Heart right ventricle (tissue), 16 donors: ENCODE measurements around the gene PCDH15. TPM values are rescaled to one million over a fixed set of nuclear protein-coding genes. Genes with fewer than 3 reads are reported as not detected.

Source experiments
- ATAC-seq, 8 donors: fragments of 200-7000 bp; cut with Tn5 transposase; one replicate each; pipeline ENCODE4 v1.9.1; 2020; ENCODE audit warnings: mild to moderate bottlenecking in 8 of 8, moderate library complexity in 8 of 8, moderate number of reproducible peaks in 1 of 8
- DNase-seq, 2 donors: peaks; one replicate each; pipeline ENCODE4 v3.0.0-alpha.2; 2020
- H3K27ac ChIP-seq, 10 donors: fragments of 200-600 bp; sonication (generic) in 2 of 10; one replicate each; pipeline versions ENCODE4 v1.5.0 to v1.8.0; 2020 to 2022; ENCODE audit warnings: mild to moderate bottlenecking in 3 of 10
- H3K27me3 ChIP-seq, 7 donors: fragments of 200-600 bp; one replicate each; pipeline ENCODE4 v1.8.0; 2021 to 2022; ENCODE audit warnings: mild to moderate bottlenecking in 2 of 7
- H3K36me3 ChIP-seq, 9 donors: fragments of 200-600 bp; sonication (generic) in 1 of 9; one replicate each; pipeline versions ENCODE4 v1.5.0 to v1.8.0; 2020 to 2022; ENCODE audit warnings: mild to moderate bottlenecking in 2 of 9
- H3K4me1 ChIP-seq, 9 donors: fragments of 200-600 bp; sonication (generic) in 1 of 9; one replicate each; pipeline versions ENCODE4 v1.5.0 to v1.8.0; 2020 to 2022; ENCODE audit warnings: mild to moderate bottlenecking in 4 of 9
- H3K4me3 ChIP-seq, 10 donors: fragments of 200-600 bp; sonication (generic) in 2 of 10; one replicate each; pipeline versions ENCODE4 v1.5.0 to v1.8.0; 2020 to 2022; ENCODE audit warnings: mild to moderate bottlenecking in 7 of 10, moderate library complexity in 2 of 10
- H3K9me3 ChIP-seq, 11 donors: fragments of 200-600 bp in 10 of 11; sonication (generic) in 2 of 11; one replicate each; pipeline versions ENCODE4 v1.5.0 to v1.8.0; 2013 to 2022; ENCODE audit warnings: mild to moderate bottlenecking in 2 of 11, control low read depth in 1 of 11, moderate library complexity in 1 of 11
- CTCF ChIP-seq, 9 donors: fragments of 200-600 bp; sonication (generic) in 2 of 9; IDR thresholded peaks; one replicate each; pipeline versions ENCODE4 v1.5.0 to v1.8.0; 2021 to 2022; ENCODE audit warnings: antibody characterized with exemption in 9 of 9, mild to moderate bottlenecking in 5 of 9, moderate library complexity in 1 of 9
- WGBS, 2 donors: extraction: QIAGEN DNeasy Blood & Tissue Kit; methylation state at CpG; one replicate each; pipeline ENCODE4 v1.1.7; 2013; ENCODE audit warnings: inconsistent platforms in 1 of 2; 5-methylcytosine and 5-hydroxymethylcytosine counted together
- intact Hi-C, 10 donors: fragments of 100-400 bp; cut with DNase I; formaldehyde crosslinking; loops; one replicate each; pipeline versions ENCODE4 v1.11.1 to v1.14.2; 2022
- polyA plus RNA-seq, 2 donors: library from polyadenylated mRNA; stranded (reverse); fragments of 200-250 nt; gene quantifications; one replicate each; pipeline ENCODE4 v1.2.3, GENCODE V29; 2013
- total RNA-seq, 10 donors: library from RNA; stranded (reverse); fragmentation: NEBNext Ultra II Directional in 3 of 10; extraction: Animal tissue kit (Norgen Biotek cat#: 25700) in 3 of 10; gene quantifications; one replicate each; pipeline versions ENCODE4 v1.2.1 to v1.2.4, GENCODE V29; 2021 to 2023
- donor health status: Arrhythmogenic right ventricular cardiomyopathy.
- donor health status: ischemic (EF 13 %, LVEDD 7.1; RV severe dilation, severe dysfunction).
- donor health status: healthy with polysubstance abuse.
- donor health status: DM: no; HTN: yes; CAD: no.
- donor health status: DM: no; HTN: no; CAD: no.
- donor health status: ischemic (EF 25% LVEDD 6.9; RV normal size, moderate dysfunction).
- donor health status: ischemic (EF 25% LVEDD 5.7; RV mildly dilated, moderate dysfunction).
- donor health status: healthy.
- donor health status: DM: yes; HTN: yes; CAD: no.
- donor health status: Ischemic cardiomyopathy.
- donor health status: ischemic (EF 35%, LVEDD 5.7; RV mildly dilated, moderate dysfunction).
- donor health status: nonischemic (EF 11% LVEDD 7.7; RV severe dilation, severe dysfunction).
- donor health status: DM: yes; HTN: yes; CAD: no.
- donor health status: PGD.
- donor health status: ischemic (EF 29% LVEDD 5.4; RV normal size, mild dysfunction).
- donor health status: nonischemic (EF 23%, LVEDD 6.1; RV moderate dilation, normal function).

Gene PCDH15
- total and polyA plus RNA-seq, 12 donors = 0.05 to 1.00 (median 0.34) TPM

DNA sequence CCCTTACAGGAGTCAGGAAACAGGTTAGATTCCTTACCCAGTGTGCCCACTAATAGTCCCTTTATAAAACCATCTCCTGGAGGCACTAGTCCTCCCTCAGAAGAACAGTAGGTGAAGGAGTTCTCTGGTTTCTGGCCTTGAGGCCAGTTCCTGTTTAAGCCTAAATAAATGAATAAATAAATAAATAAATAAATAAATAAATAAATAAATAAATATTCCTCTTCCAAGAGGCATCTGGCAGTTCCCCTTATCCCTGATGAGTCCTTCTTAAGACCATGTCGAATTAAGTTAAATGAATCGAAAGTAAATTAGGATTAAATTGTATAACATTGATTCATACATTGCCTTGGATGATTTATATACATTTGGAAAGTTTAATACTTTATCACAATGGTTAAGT is 223.3 kb downstream of the PCDH15 start:
- TF ChIP-seq CTCF (IDR thresholded peaks at IDR 0.05) = no peak
- no peaks in the 10 kb centered on the region for H3K36me3 ChIP-seq
- H3K27me3 ChIP-seq = no peaks in the 10 kb centered on the region
- H3K9me3 ChIP-seq = peaks cover 0 to 15% (median 0%) of the 10 kb centered on the region in 11 donors
- ATAC-seq (no peak), DNase-seq (no peak)
- H3K27ac ChIP-seq = no peak overlapping the region
- no peaks in the 10 kb centered on the region for H3K4me1 ChIP-seq
- H3K4me3 ChIP-seq = no peak overlapping the region
- intact Hi-C loops = no loop called here
- 87 to 88% methylated on average over 2 of the region's 2 CpGs for WGBS, 2 donors

GRCh38 chr10:54576541-54576940 is 224.5 kb downstream of the PCDH15 start:
- no peaks in the 10 kb centered on the region for H3K36me3 ChIP-seq
- no peak for TF ChIP-seq CTCF (IDR thresholded peaks at IDR 0.05)
- DNase-seq (no peak), ATAC-seq (no peak)
- intact Hi-C loops = no loop called here
- H3K9me3 ChIP-seq = peaks cover 0 to 18% (median 0%) of the 10 kb centered on the region in 11 donors
- H3K4me3 ChIP-seq = no peak overlapping the region
- H3K4me1 ChIP-seq = no peaks in the 10 kb centered on the region
- H3K27me3 ChIP-seq = no peaks in the 10 kb centered on the region
- no peak overlapping the region for H3K27ac ChIP-seq
- WGBS, 2 donors = 63 to 67% methylated on average over 5 of the region's 5 CpGs

- H3K27me3 ChIP-seq = no peaks in the 10 kb centered on the region
- DNase-seq = no peak
- H3K27ac ChIP-seq = no peak overlapping the region
- intact Hi-C loops = no loop called here
- H3K4me3 ChIP-seq = no peak overlapping the region
- no peak for TF ChIP-seq CTCF (IDR thresholded peaks at IDR 0.05)
- no peaks in the 10 kb centered on the region for H3K9me3 ChIP-seq
- no peaks in the 10 kb centered on the region for H3K4me1 ChIP-seq
- ATAC-seq = no peak
- no peaks in the 10 kb centered on the region for H3K36me3 ChIP-seq
These were observed 241.5 kb downstream of the PCDH15 start for GRCh38 chr10:54559498-54559897.

DNA sequence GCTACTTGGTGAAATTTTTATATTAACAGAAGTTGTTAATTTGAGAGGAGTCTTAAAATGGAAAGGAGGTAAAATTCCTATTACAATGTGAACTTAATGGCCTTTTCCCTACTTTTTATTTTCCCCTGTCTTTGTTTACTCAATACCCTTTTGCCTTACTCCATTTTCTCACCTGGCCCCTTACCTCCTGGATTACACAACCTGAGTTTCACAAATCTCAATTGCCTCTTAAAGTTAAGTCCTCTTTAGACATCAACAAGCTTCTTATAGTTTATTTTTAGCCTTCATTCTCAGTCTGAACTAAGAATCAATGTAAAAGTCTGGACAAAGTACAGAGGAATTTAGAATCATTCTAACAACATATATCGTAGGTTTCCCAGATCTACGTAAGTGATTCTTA is 247.0 kb downstream of the PCDH15 start:
- intact Hi-C loops = no loop called here
- no peak overlapping the region for H3K4me3 ChIP-seq
- no peaks in the 10 kb centered on the region for H3K4me1 ChIP-seq
- DNase-seq (no peak), ATAC-seq (no peak)
- 86 to 89% methylated on average over 2 of the region's 2 CpGs for WGBS, 2 donors
- H3K27ac ChIP-seq = no peak overlapping the region
- no peaks in the 10 kb centered on the region for H3K36me3 ChIP-seq
- no peak for TF ChIP-seq CTCF (IDR thresholded peaks at IDR 0.05)
- H3K27me3 ChIP-seq = no peaks in the 10 kb centered on the region
- H3K9me3 ChIP-seq = no peaks in the 10 kb centered on the region

DNA sequence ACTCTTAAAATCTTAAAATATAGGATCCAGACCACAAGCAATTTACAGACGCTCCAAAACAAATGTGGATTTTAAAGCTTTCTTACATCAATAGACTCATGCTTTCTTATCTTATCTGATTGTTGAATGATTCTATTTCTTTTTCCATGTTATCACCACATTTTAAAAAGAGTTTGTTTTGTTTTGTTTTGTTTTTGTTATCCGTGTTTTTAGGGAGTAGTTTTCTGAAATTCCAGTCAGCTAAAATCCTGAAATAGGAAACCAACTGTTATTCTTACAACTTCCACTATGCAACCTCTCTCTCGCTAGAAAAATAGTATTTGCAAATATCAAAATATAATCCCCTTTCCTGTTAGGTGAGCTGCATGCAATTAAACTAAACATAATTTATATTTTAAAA is 251.0 kb downstream of the PCDH15 start:
- Histone ChIP-seq H3K4me3 (no peak overlapping the region), H3K36me3 (no peaks in the 10 kb centered on the region), H3K4me1 (no peaks in the 10 kb centered on the region), H3K27ac (no peak overlapping the region), H3K27me3 (no peaks in the 10 kb centered on the region), H3K9me3 (no peaks in the 10 kb centered on the region)
- DNase-seq = no peak
- no peak for ATAC-seq
- intact Hi-C loops = no loop called here
- 41 to 60% methylated on average over 3 of the region's 3 CpGs for WGBS, 2 donors
- no peak for TF ChIP-seq CTCF (IDR thresholded peaks at IDR 0.05)
